Vagina (tissue), 2 donors: Measurements from ENCODE around the gene C10orf62.
"Not testable (repeated sequence)": the region's sequence is repeated elsewhere in the genome, so short reads cannot be mapped to it uniquely, and the experiment has no call there.

Source experiments
- POLR2A ChIP-seq, 2 donors: fragments of 450-650 bp; IDR thresholded peaks; one replicate each; pipeline ENCODE4 v1.6.1; 2017; ENCODE audit warnings: antibody characterized with exemption in 2 of 2, mild to moderate bottlenecking in 2 of 2, moderate library complexity in 2 of 2
- POLR2AphosphoS5 ChIP-seq, 2 donors: sonication (generic); formaldehyde crosslinking; IDR thresholded peaks; one replicate each; pipeline ENCODE4 v1.9.0; 2017; ENCODE audit warnings: antibody characterized with exemption in 2 of 2, mild to moderate bottlenecking in 2 of 2, low read depth in 1 of 2; ENCODE audit not compliant: insufficient read depth in 1 of 2
- TF ChIP-seq, protein P1 (sequence below), 3 experiments: fragments of 450-650 bp in 2 of 3; fragments of 200-600 bp in 1 of 3; sonication (generic) in 1 of 3; IDR thresholded peaks; one replicate each; pipeline ENCODE4 v1.5.1; 2017 to 2019; ENCODE audit warnings: antibody characterized with exemption in 3 of 3, mild to moderate bottlenecking in 2 of 3, moderate library complexity in 2 of 3

DNA sequence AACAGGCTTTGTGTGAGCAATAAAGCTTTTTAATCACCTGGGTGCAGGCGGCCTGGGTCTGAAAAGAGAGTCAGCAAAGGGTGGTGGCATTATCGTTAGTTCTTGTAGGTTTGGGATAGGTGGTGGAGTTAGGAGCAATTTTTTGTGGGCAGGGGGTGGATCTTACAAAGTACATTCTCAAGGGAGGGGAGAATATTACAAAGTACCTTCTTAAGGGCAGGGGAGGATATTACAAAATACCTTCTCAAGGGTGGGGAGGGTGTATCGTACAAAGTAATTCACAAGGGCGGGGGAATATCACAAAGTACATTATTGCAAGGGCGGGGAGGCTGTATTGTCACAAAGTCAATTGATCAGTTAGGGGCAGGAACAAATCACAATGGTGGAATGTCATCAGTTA, 27.2 kb upstream of the C10orf62 start:
- TF ChIP-seq, protein P1, sequence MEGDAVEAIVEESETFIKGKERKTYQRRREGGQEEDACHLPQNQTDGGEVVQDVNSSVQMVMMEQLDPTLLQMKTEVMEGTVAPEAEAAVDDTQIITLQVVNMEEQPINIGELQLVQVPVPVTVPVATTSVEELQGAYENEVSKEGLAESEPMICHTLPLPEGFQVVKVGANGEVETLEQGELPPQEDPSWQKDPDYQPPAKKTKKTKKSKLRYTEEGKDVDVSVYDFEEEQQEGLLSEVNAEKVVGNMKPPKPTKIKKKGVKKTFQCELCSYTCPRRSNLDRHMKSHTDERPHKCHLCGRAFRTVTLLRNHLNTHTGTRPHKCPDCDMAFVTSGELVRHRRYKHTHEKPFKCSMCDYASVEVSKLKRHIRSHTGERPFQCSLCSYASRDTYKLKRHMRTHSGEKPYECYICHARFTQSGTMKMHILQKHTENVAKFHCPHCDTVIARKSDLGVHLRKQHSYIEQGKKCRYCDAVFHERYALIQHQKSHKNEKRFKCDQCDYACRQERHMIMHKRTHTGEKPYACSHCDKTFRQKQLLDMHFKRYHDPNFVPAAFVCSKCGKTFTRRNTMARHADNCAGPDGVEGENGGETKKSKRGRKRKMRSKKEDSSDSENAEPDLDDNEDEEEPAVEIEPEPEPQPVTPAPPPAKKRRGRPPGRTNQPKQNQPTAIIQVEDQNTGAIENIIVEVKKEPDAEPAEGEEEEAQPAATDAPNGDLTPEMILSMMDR (IDR thresholded peaks at IDR 0.05), result not testable (repeated sequence)
- not testable (repeated sequence) for TF ChIP-seq POLR2A (IDR thresholded peaks at IDR 0.05); POLR2AphosphoS5 (IDR thresholded peaks at IDR 0.05; ENCODE audit: insufficient read depth in 1 of 2, low read depth in 1 of 2)
